Suprapubic skin (tissue), 3 donors: Measurements from ENCODE around the gene ADSS2.

ENCODE experiments used
- CTCF ChIP-seq, 2 donors: fragments of 200-600 bp in 1 of 2; fragments of 450-650 bp in 1 of 2; sonication (generic) in 1 of 2; IDR thresholded peaks; one replicate each; pipeline ENCODE4 v1.5.1; 2016 to 2019; ENCODE audit warnings: antibody characterized with exemption in 2 of 2, mild to moderate bottlenecking in 1 of 2, moderate library complexity in 1 of 2
- POLR2A ChIP-seq, 2 donors: fragments of 450-650 bp; IDR thresholded peaks; one replicate each; pipeline ENCODE4 v1.6.1; 2017; ENCODE audit warnings: antibody characterized with exemption in 2 of 2, mild to moderate bottlenecking in 2 of 2, moderate library complexity in 2 of 2

GRCh38 chr1:244435562-244436205, 16.0 kb downstream of the ADSS2 start:
- TF ChIP-seq POLR2A (IDR thresholded peaks at IDR 0.05), result no peak
- no peak for TF ChIP-seq CTCF (IDR thresholded peaks at IDR 0.05)
